ENCODE data around the gene EVC2. TPM values are rescaled to one million over a fixed set of nuclear protein-coding genes. Genes with fewer than 3 reads are reported as not detected.
A peak's percentile ranks its signal among the peaks of the same experiment; 100 is the strongest.

Gene EVC2
- total RNA-seq: 0.69 and 1.1 TPM in 2 replicates

DNA sequence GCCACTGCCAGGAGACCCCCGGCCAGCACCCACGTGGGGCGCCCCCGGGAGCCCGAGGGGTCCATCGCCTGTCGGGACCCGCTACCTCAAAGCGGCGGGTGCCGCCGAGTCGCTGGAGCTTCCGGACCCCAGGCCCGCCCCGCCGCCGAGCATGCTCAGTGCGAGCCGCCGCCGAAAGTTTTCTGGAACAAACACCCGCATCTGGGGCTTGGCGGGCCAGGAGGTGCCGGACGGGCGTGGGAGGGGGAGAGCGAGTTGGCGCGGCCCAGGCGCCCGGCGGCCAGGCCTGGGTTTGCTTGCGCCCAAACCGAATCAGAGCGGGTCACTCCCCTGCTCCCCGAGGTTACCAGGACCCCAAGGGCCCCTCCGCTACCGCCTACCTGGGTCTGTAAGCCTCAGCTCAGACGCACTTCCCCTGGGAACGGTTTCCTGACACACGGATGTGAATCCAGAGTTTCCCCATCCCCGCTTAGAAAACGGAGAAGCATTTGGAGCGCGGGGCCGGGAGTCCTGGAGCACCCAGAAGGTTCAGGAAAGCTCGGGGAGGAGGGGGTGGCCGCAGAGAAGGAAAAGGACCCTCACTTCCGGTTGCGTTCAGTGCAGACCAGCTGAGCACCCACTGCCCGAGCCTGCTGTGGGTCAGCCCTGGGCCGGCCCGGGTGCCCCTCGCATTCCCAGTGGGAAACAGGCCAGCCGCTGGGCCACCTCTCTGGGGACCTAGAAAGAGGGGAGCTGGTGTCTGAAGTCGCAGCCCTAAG is at the start of gene EVC2:
Gene EVC2, minus strand, starts transcription at position 111 of the 758 bp plus-strand sequence. Its CDS starts 46 bp downstream, at position 65.
- no peak within 1 kb of the TSS for H3K27ac Mint-ChIP-seq
- peak within 1 kb of the TSS; percentile 35 for H3K4me3 Mint-ChIP-seq
- intact Hi-C loops (cut with micrococcal nuclease): no loop called here
- CTCF ChIA-PET: no interaction called here
- DNase-seq (no peak), ATAC-seq (ENCODE audit: low read depth) (peak; percentile 40)
- TF ChIP-seq, protein P1, sequence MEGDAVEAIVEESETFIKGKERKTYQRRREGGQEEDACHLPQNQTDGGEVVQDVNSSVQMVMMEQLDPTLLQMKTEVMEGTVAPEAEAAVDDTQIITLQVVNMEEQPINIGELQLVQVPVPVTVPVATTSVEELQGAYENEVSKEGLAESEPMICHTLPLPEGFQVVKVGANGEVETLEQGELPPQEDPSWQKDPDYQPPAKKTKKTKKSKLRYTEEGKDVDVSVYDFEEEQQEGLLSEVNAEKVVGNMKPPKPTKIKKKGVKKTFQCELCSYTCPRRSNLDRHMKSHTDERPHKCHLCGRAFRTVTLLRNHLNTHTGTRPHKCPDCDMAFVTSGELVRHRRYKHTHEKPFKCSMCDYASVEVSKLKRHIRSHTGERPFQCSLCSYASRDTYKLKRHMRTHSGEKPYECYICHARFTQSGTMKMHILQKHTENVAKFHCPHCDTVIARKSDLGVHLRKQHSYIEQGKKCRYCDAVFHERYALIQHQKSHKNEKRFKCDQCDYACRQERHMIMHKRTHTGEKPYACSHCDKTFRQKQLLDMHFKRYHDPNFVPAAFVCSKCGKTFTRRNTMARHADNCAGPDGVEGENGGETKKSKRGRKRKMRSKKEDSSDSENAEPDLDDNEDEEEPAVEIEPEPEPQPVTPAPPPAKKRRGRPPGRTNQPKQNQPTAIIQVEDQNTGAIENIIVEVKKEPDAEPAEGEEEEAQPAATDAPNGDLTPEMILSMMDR (IDR thresholded peaks at IDR 0.05): no peak
- H3K4me1 Mint-ChIP-seq: peaks cover 22% of the 10 kb centered on the region
- no peaks in the 10 kb centered on the region for H3K36me3 Mint-ChIP-seq (ENCODE audit: low read depth)
- H3K9me3 Mint-ChIP-seq: no peaks in the 10 kb centered on the region
- H3K27me3 Mint-ChIP-seq: peaks cover 36% of the 10 kb centered on the region
- POLR2A ChIA-PET: no interaction called here

DNA sequence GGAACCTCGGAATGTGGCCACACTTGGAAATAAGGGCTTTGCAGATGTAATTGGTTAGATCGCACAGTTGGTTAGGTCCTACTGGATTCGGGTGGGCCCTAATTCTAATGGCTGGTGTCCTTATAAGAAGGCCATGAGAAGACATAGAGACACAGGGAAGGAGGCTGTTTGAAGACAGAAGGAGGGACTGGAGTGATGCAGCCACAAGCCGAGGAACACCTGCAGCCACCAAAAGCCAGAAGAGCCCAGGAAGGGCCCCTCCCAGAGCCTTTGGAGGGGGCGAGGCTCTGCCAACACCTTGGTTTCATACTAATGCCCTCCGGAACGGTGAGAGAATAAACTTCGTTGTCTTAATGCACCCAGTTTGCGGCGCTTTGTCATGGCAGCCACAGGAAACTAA is 49.6 kb upstream of the EVC2 start:
- no peak overlapping the region for H3K27ac Mint-ChIP-seq
- intact Hi-C loops (cut with micrococcal nuclease): no loop called here
- ChIA-PET POLR2A (no interaction called here), CTCF (no interaction called here)
- no peaks in the 10 kb centered on the region for H3K27me3 Mint-ChIP-seq
- TF ChIP-seq, protein P1 (IDR thresholded peaks at IDR 0.05): no peak
- no peak for ATAC-seq (ENCODE audit: low read depth)
- no peaks in the 10 kb centered on the region for H3K36me3 Mint-ChIP-seq (ENCODE audit: low read depth)
- no peaks in the 10 kb centered on the region for H3K4me1 Mint-ChIP-seq
- no peak overlapping the region for H3K4me3 Mint-ChIP-seq
- H3K9me3 Mint-ChIP-seq: no peaks in the 10 kb centered on the region
- DNase-seq: no peak

DNA sequence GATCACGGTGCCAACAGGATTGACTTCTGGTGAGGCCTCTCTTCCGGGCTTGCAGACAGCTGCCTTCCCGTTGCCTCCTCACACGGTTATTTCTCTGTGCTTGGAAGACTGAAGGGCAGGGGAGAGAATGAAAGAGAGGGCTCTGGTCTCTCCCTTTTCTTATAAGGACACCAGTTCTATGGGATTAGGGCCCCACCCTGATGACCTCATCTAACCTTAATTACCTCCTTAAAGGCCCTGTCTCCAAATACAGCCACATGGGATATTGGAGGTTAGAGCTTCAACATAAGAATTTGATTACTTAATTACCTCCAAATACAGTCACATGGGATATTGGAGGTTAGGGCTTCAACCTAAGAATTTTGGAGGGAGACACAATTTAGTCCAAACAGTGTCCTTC is 49.2 kb upstream of the EVC2 start:
- ChIA-PET POLR2A (no interaction called here), CTCF (no interaction called here)
- Mint-ChIP-seq H3K4me1 (no peaks in the 10 kb centered on the region), H3K9me3 (no peaks in the 10 kb centered on the region), H3K27me3 (no peaks in the 10 kb centered on the region), H3K36me3 (ENCODE audit: low read depth) (no peaks in the 10 kb centered on the region), H3K27ac (no peak overlapping the region), H3K4me3 (no peak overlapping the region)
- ATAC-seq (ENCODE audit: low read depth): no peak
- TF ChIP-seq, protein P1 (IDR thresholded peaks at IDR 0.05): no peak
- intact Hi-C loops (cut with micrococcal nuclease): no loop called here
- DNase-seq: no peak

- intact Hi-C loops (cut with micrococcal nuclease): no loop called here
- DNase-seq (no peak), ATAC-seq (ENCODE audit: low read depth) (no peak)
- Mint-ChIP-seq H3K27me3 (no peaks in the 10 kb centered on the region), H3K36me3 (ENCODE audit: low read depth) (no peaks in the 10 kb centered on the region), H3K4me3 (no peak overlapping the region), H3K9me3 (no peaks in the 10 kb centered on the region), H3K27ac (no peak overlapping the region), H3K4me1 (no peaks in the 10 kb centered on the region)
- TF ChIP-seq, protein P1 (IDR thresholded peaks at IDR 0.05): no peak
- ChIA-PET POLR2A (no interaction called here), CTCF (no interaction called here)
Observed at GRCh38 chr4:5757091-5757490, 48.7 kb upstream of the EVC2 start.

GRCh38 chr4:5756271-5756670 is 47.9 kb upstream of the EVC2 start:
- Mint-ChIP-seq H3K4me3 (no peak overlapping the region), H3K4me1 (no peaks in the 10 kb centered on the region), H3K36me3 (ENCODE audit: low read depth) (no peaks in the 10 kb centered on the region)

More at GRCh38 chr4:5756271-5756670, 47.9 kb upstream of the EVC2 start:
- Mint-ChIP-seq H3K9me3 (no peaks in the 10 kb centered on the region), H3K27me3 (no peaks in the 10 kb centered on the region), H3K27ac (no peak overlapping the region)
- ChIA-PET POLR2A (no interaction called here), CTCF (no interaction called here)
- DNase-seq: no peak
- intact Hi-C loops (cut with micrococcal nuclease): no loop called here
- ATAC-seq (ENCODE audit: low read depth): no peak
- TF ChIP-seq, protein P1 (IDR thresholded peaks at IDR 0.05): no peak

Data from activated B cell treated with CpG ODN at 0.5 μM for 24 hours (primary cell).